ENCODE data around the gene RTL9. TPM values are rescaled to one million over a fixed set of nuclear protein-coding genes. Genes with fewer than 3 reads are reported as not detected.

The RTL9 gene
- total and polyA plus RNA-seq, 9 of the 15 experiments (the other 6 are each of a cell fraction or from before 2014, with no cell fraction given), result 0.04 to 0.35 (median 0.13) TPM; not detected in 1

DNA sequence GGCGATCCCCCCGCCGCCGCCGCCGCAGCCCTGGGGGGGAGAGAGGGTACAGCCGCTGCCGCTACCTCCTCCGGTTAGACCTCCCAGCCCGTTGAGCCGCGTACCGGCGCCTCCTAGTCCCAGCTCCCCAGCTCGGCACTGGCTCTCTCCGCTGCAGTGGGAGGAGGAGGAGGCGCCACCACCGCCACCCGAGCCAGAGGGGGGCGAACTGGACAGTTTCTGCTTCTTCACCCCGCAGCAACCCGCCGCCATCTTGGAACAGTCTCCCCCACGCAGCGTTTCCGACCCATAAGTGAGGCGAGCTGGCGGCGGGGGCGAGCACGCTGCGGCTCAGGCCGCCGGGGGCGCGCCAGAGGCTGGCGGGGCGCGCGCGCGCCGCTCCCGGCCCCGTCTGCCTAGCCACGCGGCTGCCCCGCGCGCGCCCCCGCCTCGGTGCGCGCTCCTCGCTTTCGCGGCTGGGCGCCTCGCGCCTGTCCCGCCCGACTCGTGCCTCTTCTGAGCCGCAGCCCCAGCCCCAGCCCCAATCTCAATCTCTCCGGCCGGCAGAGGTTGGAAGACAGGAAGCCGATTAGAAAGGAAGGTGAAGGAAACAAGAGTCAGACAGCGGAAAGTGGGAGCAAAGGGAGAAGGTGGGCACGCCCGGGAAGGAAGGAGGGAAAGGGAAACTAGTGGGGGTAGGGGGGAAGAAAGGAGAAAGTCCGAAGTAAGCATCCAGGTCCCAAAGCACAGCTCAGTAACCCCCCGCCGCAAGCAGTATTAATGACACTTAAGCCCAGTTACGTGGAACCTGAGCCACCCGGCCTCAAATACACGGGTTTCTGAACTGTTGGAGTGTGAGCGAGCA is 40.6 kb upstream of the RTL9 start, which contains the start of gene AMMECR1 (continued):
- TF ChIP-seq ZNF384 (IDR thresholded peaks at IDR 0.05; ENCODE audit: low read depth, low read length), result 0 out of 2 replicates have a peak, but pooled peaks have one; percentile 17
- TF ChIP-seq, protein P1, sequence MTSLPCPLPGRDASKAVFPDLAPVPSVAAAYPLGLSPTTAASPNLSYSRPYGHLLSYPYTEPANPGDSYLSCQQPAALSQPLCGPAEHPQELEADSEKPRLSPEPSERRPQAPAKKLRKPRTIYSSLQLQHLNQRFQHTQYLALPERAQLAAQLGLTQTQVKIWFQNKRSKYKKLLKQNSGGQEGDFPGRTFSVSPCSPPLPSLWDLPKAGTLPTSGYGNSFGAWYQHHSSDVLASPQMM (CRISPR knock-in tag; IDR thresholded peaks at IDR 0.05), result no peak
- TF ChIP-seq SREBF1 (IDR thresholded peaks at IDR 0.05; ENCODE audit: borderline replicate concordance, low read depth, low read length), result no peak
- TF ChIP-seq, protein P2, sequence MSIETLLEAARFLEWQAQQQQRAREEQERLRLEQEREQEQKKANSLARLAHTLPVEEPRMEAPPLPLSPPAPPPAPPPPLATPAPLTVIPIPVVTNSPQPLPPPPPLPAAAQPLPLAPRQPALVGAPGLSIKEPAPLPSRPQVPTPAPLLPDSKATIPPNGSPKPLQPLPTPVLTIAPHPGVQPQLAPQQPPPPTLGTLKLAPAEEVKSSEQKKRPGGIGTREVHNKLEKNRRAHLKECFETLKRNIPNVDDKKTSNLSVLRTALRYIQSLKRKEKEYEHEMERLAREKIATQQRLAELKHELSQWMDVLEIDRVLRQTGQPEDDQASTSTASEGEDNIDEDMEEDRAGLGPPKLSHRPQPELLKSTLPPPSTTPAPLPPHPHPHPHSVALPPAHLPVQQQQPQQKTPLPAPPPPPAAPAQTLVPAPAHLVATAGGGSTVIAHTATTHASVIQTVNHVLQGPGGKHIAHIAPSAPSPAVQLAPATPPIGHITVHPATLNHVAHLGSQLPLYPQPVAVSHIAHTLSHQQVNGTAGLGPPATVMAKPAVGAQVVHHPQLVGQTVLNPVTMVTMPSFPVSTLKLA (conservative IDR thresholded peaks at IDR 0.05), result peak; percentile 24 to 48; a peak in 2 of 4 replicates
- TF ChIP-seq PHF21A (IDR thresholded peaks at IDR 0.05; ENCODE audit: borderline replicate concordance, low read depth), result 0 out of 2 replicates have a peak, but pooled peaks have one; percentile 61
- no peak for TF ChIP-seq FOXK1 (CRISPR knock-in tag; IDR thresholded peaks at IDR 0.05; ENCODE audit: borderline replicate concordance)
- TF ChIP-seq ZNF263 (CRISPR knock-in tag; IDR thresholded peaks at IDR 0.05; ENCODE audit: borderline replicate concordance), result 0 out of 2 replicates have a peak, but pooled peaks have one; percentile 34
- no peak for TF ChIP-seq STAT5B (CRISPR knock-in tag; IDR thresholded peaks at IDR 0.05)
- TF ChIP-seq, protein P3, sequence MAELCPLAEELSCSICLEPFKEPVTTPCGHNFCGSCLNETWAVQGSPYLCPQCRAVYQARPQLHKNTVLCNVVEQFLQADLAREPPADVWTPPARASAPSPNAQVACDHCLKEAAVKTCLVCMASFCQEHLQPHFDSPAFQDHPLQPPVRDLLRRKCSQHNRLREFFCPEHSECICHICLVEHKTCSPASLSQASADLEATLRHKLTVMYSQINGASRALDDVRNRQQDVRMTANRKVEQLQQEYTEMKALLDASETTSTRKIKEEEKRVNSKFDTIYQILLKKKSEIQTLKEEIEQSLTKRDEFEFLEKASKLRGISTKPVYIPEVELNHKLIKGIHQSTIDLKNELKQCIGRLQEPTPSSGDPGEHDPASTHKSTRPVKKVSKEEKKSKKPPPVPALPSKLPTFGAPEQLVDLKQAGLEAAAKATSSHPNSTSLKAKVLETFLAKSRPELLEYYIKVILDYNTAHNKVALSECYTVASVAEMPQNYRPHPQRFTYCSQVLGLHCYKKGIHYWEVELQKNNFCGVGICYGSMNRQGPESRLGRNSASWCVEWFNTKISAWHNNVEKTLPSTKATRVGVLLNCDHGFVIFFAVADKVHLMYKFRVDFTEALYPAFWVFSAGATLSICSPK (IDR thresholded peaks at IDR 0.05; ENCODE audit: borderline replicate concordance), result 0 out of 2 replicates have a peak, but pooled peaks have one; percentile 21
- TF ChIP-seq, protein P4, sequence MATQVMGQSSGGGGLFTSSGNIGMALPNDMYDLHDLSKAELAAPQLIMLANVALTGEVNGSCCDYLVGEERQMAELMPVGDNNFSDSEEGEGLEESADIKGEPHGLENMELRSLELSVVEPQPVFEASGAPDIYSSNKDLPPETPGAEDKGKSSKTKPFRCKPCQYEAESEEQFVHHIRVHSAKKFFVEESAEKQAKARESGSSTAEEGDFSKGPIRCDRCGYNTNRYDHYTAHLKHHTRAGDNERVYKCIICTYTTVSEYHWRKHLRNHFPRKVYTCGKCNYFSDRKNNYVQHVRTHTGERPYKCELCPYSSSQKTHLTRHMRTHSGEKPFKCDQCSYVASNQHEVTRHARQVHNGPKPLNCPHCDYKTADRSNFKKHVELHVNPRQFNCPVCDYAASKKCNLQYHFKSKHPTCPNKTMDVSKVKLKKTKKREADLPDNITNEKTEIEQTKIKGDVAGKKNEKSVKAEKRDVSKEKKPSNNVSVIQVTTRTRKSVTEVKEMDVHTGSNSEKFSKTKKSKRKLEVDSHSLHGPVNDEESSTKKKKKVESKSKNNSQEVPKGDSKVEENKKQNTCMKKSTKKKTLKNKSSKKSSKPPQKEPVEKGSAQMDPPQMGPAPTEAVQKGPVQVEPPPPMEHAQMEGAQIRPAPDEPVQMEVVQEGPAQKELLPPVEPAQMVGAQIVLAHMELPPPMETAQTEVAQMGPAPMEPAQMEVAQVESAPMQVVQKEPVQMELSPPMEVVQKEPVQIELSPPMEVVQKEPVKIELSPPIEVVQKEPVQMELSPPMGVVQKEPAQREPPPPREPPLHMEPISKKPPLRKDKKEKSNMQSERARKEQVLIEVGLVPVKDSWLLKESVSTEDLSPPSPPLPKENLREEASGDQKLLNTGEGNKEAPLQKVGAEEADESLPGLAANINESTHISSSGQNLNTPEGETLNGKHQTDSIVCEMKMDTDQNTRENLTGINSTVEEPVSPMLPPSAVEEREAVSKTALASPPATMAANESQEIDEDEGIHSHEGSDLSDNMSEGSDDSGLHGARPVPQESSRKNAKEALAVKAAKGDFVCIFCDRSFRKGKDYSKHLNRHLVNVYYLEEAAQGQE (IDR thresholded peaks at IDR 0.05; ENCODE audit: borderline replicate concordance), result 0 out of 2 replicates have a peak, but pooled peaks have one; percentile 4
- TF ChIP-seq, protein P4 (CRISPR knock-in tag; IDR thresholded peaks at IDR 0.05; ENCODE audit: low read depth), result no peak
- TF ChIP-seq, protein P5, sequence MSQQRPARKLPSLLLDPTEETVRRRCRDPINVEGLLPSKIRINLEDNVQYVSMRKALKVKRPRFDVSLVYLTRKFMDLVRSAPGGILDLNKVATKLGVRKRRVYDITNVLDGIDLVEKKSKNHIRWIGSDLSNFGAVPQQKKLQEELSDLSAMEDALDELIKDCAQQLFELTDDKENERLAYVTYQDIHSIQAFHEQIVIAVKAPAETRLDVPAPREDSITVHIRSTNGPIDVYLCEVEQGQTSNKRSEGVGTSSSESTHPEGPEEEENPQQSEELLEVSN (IDR thresholded peaks at IDR 0.05; ENCODE audit: borderline replicate concordance in 1 of 2, extremely low read depth in 1 of 2, insufficient read depth in 1 of 2, insufficient read length in 1 of 2, low read depth in 1 of 2, low read length in 1 of 2, poor library complexity in 1 of 2, severe bottlenecking in 1 of 2), result peak; percentile 78 to 94

All from K562 (cell line).